ENCODE data around the gene TUBB3.
"Not testable (repeated sequence)": the region's sequence is repeated elsewhere in the genome, so short reads cannot be mapped to it uniquely, and the experiment has no call there.

TUBB3 gene

GRCh38 chr16:89918453-89919347 lies 4.4 kb upstream of the TUBB3 start, which contains the start of gene MC1R:
Gene MC1R (plus strand): TSS chr16:89918862. CDS start chr16:89919259, 397 bp downstream.
- no peak for DNase-seq (ENCODE audit: low spot score)

DNA sequence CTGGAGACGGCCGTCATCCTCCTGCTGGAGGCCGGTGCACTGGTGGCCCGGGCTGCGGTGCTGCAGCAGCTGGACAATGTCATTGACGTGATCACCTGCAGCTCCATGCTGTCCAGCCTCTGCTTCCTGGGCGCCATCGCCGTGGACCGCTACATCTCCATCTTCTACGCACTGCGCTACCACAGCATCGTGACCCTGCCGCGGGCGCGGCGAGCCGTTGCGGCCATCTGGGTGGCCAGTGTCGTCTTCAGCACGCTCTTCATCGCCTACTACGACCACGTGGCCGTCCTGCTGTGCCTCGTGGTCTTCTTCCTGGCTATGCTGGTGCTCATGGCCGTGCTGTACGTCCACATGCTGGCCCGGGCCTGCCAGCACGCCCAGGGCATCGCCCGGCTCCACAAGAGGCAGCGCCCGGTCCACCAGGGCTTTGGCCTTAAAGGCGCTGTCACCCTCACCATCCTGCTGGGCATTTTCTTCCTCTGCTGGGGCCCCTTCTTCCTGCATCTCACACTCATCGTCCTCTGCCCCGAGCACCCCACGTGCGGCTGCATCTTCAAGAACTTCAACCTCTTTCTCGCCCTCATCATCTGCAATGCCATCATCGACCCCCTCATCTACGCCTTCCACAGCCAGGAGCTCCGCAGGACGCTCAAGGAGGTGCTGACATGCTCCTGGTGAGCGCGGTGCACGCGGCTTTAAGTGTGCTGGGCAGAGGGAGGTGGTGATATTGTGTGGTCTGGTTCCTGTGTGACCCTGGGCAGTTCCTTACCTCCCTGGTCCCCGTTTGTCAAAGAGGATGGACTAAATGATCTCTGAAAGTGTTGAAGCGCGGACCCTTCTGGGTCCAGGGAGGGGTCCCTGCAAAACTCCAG lies 3.4 kb upstream of the TUBB3 start:
- no peak for DNase-seq (ENCODE audit: low spot score)

DNA sequence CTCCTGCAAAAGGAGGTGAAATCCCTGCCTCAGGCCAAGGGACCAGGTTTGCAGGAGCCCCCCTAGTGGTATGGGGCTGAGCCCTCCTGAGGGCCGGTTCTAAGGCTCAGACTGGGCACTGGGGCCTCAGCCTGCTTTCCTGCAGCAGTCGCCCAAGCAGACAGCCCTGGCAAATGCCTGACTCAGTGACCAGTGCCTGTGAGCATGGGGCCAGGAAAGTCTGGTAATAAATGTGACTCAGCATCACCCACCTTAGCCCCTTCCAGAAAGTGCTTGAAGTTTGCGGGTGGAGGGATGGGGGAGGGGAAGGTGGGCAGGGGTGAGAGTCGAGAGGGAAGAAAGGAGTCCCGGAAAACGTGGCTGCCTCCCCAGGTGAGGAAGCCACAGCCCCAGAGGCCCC lies 2.4 kb upstream of the TUBB3 start:
- DNase-seq (ENCODE audit: low spot score), result no peak

GRCh38 chr16:89921131-89921701 lies 1.9 kb upstream of the TUBB3 start:
- no peak for DNase-seq (ENCODE audit: low spot score)

DNA sequence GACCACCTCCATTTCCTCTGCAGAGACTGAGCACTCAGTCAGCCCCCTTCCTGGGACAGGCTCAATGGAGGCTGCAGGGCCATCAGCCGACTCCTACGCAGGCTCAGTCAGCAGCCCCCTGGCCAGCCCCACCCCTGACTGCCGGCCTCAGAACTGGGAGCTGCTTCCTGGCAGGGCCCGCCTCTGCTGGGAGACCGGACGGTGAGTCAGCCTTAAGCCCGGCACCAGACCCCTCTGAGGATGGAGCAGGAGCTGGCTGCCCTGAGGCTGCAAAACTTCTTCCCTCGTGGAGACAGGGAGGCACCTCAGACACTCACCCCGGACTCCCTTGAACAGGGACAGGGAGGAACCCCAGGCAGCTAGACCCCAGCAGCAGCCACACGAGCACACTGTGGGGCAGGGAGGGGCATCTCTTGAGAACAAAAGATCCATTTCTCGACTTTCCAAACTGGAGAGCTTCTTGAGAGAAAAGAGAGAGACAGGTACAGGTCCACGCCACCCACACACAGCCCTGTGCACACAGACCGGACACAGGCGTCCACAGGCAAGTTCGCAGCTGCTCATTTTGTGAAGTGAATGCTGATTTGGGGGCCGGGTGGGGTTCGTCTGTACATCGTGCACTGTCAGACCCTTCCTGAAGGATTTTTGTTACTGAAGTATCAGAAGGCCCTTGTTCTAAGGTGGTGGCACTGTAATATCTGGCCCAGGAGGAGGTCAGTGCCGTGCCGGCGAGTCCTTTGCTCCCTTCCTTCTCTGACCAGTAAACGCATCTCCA lies 1.3 kb upstream of the TUBB3 start:
- peak; percentile 93 for DNase-seq (ENCODE audit: low spot score)

DNA sequence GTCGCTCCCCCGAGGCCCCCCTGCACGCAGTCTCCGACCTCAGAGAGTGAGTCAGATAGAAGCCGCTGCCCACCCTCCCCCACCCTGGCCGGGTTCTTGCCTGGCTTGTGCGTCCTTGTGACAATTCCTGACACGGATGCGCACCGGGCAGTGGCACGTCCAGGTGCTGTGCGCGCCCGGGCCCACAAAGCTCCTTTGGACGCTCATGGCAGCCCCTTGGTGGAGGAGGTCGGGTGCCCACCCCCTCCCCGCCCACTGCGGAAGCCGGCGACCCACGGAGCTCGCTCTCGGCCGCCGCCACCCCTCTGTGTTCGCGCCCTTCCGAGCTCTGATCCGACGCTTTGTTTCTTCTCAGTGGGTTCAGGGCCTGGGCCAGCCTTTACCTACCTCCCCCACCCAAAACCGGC lies 662 bp upstream of the TUBB3 start:
- DNase-seq (ENCODE audit: low spot score), result peak; percentile 91

- DNase-seq (ENCODE audit: low spot score), result no peak
These were observed 626 bp downstream of the TUBB3 start for GRCh38 chr16:89923640-89924296.

DNA sequence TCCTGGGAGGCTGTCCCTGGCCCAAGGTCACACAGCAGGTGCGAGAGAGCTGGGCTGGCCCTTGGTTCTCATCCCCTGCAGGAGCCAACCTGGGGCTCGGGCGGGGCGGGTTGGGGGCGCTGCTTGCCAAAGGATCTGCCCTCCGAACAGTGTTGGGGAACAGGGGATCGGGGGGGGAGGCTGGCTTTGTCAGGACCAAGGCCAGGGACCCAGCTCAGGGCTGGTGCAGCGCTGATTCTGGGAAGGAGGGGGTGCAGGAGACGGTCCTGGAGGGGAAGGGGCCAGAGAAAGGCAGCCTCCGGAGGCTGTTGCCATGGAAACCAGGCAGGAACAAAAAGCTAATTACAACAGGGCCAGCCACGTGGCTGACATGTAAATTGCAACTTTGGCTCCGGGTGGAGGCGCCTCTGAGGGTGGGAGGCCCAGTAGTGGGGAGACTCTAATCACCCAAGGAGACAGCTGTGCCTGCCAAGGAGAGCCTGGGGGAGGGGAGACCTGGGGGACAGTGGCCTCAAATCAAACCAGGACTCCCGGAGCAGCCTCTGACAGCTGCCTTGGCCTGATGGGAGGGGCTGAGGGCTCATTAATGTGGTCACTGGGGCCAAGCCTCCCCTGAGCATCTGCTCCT lies 1.3 kb downstream of the TUBB3 start:
- DNase-seq (ENCODE audit: low spot score), result no peak

- no peak for DNase-seq (ENCODE audit: low spot score)
These were observed 1.8 kb downstream of the TUBB3 start for GRCh38 chr16:89924925-89925307.

GRCh38 chr16:89925596-89926079 lies 2.5 kb downstream of the TUBB3 start:
- DNase-seq (ENCODE audit: low spot score), result no peak

GRCh38 chr16:89931305-89931896 lies 8.3 kb downstream of the TUBB3 start:
- no peak for DNase-seq (ENCODE audit: low spot score)

DNA sequence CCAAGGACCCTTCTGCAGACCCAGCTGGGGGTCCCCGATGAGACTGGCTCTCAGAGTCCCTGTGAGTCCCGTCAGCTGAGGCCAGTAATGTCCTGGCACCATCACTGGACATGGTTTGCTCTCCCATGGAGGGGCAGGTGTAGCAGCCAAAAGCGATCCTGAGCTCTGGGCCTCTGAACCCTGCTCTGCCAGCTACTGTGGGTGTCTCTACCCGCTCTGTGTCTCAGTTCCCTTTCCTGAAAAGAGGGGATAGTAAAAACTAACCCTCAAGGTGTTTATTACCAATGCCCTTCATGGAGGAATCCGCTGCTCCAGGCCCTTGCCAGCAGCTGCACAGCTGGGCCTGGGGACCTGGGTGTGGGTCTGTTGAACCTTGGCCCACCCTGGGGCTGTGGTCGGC lies 8.8 kb downstream of the TUBB3 start:
- DNase-seq (ENCODE audit: low spot score), result no peak

DNA sequence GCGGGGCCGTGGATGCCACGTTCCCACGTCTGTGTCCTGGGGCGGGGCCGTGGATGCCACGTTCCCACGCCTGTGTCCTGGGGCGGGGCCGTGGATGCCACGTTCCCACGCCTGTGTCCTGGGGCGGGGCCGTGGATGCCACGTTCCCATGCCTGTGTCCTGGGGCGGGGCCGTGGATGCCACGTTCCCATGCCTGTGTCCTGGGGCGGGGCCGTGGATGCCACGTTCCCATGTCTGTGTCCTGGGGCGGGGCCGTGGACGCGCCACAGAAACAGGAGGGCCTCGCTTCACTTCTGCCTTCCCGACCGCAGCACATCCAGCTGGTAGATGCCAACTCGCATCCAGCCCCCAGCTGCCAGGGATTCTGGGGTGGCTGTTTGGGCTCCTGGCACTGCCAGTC lies 10.9 kb downstream of the TUBB3 start:
- DNase-seq (ENCODE audit: low spot score), result not testable (repeated sequence)

DNA sequence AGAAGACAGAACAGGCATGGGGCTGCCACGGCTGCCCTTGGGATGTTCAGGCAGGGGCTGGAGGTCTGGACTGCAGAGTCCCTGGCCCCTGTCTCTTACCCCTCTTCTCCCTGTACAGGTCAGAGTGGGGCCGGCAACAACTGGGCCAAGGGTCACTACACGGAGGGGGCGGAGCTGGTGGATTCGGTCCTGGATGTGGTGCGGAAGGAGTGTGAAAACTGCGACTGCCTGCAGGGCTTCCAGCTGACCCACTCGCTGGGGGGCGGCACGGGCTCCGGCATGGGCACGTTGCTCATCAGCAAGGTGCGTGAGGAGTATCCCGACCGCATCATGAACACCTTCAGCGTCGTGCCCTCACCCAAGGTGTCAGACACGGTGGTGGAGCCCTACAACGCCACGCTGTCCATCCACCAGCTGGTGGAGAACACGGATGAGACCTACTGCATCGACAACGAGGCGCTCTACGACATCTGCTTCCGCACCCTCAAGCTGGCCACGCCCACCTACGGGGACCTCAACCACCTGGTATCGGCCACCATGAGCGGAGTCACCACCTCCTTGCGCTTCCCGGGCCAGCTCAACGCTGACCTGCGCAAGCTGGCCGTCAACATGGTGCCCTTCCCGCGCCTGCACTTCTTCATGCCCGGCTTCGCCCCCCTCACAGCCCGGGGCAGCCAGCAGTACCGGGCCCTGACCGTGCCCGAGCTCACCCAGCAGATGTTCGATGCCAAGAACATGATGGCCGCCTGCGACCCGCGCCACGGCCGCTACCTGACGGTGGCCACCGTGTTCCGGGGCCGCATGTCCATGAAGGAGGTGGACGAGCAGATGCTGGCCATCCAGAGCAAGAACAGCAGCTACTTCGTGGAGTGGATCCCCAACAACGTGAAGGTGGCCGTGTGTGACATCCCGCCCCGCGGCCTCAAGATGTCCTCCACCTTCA lies 11.7 kb downstream of the TUBB3 start:
- DNase-seq (ENCODE audit: low spot score), result no peak

GRCh38 chr16:89935620-89936019 lies 12.5 kb downstream of the TUBB3 start:
- not testable (repeated sequence) for DNase-seq (ENCODE audit: low spot score)

DNA sequence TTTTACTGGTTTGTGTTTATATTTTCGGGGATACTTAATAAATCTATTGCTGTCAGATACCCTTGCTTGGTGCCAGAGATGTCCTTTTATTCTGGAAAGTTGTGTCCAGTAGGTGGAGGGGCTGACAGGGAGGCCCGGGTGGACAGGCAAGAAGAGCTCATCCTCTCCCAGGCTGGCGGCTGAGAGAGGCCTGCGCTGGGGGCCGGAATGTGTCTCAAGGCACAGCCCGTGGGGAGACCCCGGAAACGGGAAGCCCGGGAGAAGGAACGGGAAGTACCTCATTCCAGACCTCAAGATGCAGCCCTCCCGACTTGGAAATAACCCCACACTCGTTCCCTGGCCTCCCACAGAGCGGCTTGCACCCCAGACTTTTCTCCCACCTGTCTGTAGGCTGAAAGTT lies 12.9 kb downstream of the TUBB3 start:
- DNase-seq (ENCODE audit: low spot score), result no peak

- DNase-seq (ENCODE audit: low spot score), result no peak
These were observed 13.4 kb downstream of the TUBB3 start for GRCh38 chr16:89936508-89936907.

DNA sequence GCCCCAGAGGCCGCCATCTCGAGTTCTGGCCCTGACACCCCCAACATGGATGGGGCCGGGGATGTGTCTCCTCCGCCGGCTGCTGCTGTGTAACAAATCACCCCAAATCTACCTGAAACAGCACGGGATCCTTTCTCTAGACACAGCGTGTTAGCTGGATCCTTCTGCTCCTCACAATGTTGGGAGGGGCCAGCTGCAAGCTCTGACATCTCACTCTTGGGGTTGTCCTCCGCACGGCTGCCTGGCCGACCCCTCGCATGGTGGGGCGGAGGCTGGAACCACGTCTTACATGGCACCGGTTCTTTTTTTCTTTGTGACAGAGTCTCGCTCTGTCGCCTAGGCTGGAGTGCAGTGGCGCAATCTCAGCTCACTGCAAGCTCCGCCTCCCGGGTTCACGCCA lies 13.8 kb downstream of the TUBB3 start:
- no peak for DNase-seq (ENCODE audit: low spot score)
